ENCODE results near the gene PDCD11. TPM values are rescaled to one million over a fixed set of nuclear protein-coding genes. Genes with fewer than 3 reads are reported as not detected.

Gene PDCD11
- total RNA-seq, 1 experiment from 2014 or later = 17.3 TPM

GRCh38 chr10:103445767-103446567, 49.5 kb downstream of the PDCD11 start:
- no peak for DNase-seq (ENCODE audit: low read depth)

GRCh38 chr10:103447187-103447586, 50.8 kb downstream of the PDCD11 start:
- DNase-seq (ENCODE audit: low read depth) = no peak
- in situ Hi-C loops (cut with HindIII; ENCODE audit: low pct_unique_long_range_greater_than_20kb, low sequenced_read_pairs) = no loop called here

More at GRCh38 chr10:103445767-103446567, 49.5 kb downstream of the PDCD11 start:
- in situ Hi-C loops (cut with HindIII; ENCODE audit: low pct_unique_long_range_greater_than_20kb, low sequenced_read_pairs) = no loop called here

GRCh38 chr10:103448746-103449145, 52.3 kb downstream of the PDCD11 start:
- in situ Hi-C loops (cut with HindIII; ENCODE audit: low pct_unique_long_range_greater_than_20kb, low sequenced_read_pairs) = no loop called here
- no peak for DNase-seq (ENCODE audit: low read depth)

- in situ Hi-C loops (cut with HindIII; ENCODE audit: low pct_unique_long_range_greater_than_20kb, low sequenced_read_pairs) = no loop called here
- no peak for DNase-seq (ENCODE audit: low read depth)
Observed at GRCh38 chr10:103449208-103450144, 53.0 kb downstream of the PDCD11 start.

GRCh38 chr10:103450201-103450695, 53.8 kb downstream of the PDCD11 start:
- in situ Hi-C loops (cut with HindIII; ENCODE audit: low pct_unique_long_range_greater_than_20kb, low sequenced_read_pairs) = no loop called here
- no peak for DNase-seq (ENCODE audit: low read depth)

GRCh38 chr10:103451091-103451813, 54.8 kb downstream of the PDCD11 start:
- DNase-seq (ENCODE audit: low read depth) = no peak
- in situ Hi-C loops (cut with HindIII; ENCODE audit: low pct_unique_long_range_greater_than_20kb, low sequenced_read_pairs) = no loop called here

- in situ Hi-C loops (cut with HindIII; ENCODE audit: low pct_unique_long_range_greater_than_20kb, low sequenced_read_pairs) = no loop called here
- peak; percentile 12 for DNase-seq (ENCODE audit: low read depth)
Observed at GRCh38 chr10:103451831-103452505, 55.5 kb downstream of the PDCD11 start, which contains the start of gene CALHM2. Gene CALHM2 (minus strand): TSS chr10:103452370. CDS start chr10:103449941, 2,429 bp downstream.

- in situ Hi-C loops (cut with HindIII; ENCODE audit: low pct_unique_long_range_greater_than_20kb, low sequenced_read_pairs) = no loop called here
- no peak for DNase-seq (ENCODE audit: low read depth)
Observed at GRCh38 chr10:103452506-103453230, 56.2 kb downstream of the PDCD11 start.

GRCh38 chr10:103454026-103454425, 57.6 kb downstream of the PDCD11 start:
- in situ Hi-C loops (cut with HindIII; ENCODE audit: low pct_unique_long_range_greater_than_20kb, low sequenced_read_pairs) = no loop called here
- DNase-seq (ENCODE audit: low read depth) = no peak

- no peak for DNase-seq (ENCODE audit: low read depth)
- in situ Hi-C loops (cut with HindIII; ENCODE audit: low pct_unique_long_range_greater_than_20kb, low sequenced_read_pairs) = no loop called here
Observed at GRCh38 chr10:103455235-103455634, 58.8 kb downstream of the PDCD11 start.

- in situ Hi-C loops (cut with HindIII; ENCODE audit: low pct_unique_long_range_greater_than_20kb, low sequenced_read_pairs) = no loop called here
- no peak for DNase-seq (ENCODE audit: low read depth)
Observed at GRCh38 chr10:103456074-103456660, 59.7 kb downstream of the PDCD11 start.

GRCh38 chr10:103457176-103457712, 60.8 kb downstream of the PDCD11 start:
- DNase-seq (ENCODE audit: low read depth) = no peak
- in situ Hi-C loops (cut with HindIII; ENCODE audit: low pct_unique_long_range_greater_than_20kb, low sequenced_read_pairs) = no loop called here

GRCh38 chr10:103457896-103458583, 61.6 kb downstream of the PDCD11 start:
- in situ Hi-C loops (cut with HindIII; ENCODE audit: low pct_unique_long_range_greater_than_20kb, low sequenced_read_pairs) = no loop called here
- no peak for DNase-seq (ENCODE audit: low read depth)

- in situ Hi-C loops (cut with HindIII; ENCODE audit: low pct_unique_long_range_greater_than_20kb, low sequenced_read_pairs) = no loop called here
- DNase-seq (ENCODE audit: low read depth) = no peak
Observed at GRCh38 chr10:103458720-103459119, 62.3 kb downstream of the PDCD11 start, which contains the start of gene CALHM1. Gene CALHM1 (minus strand): TSS chr10:103458900. CDS start chr10:103458751, 149 bp downstream.

- no peak for DNase-seq (ENCODE audit: low read depth)
- in situ Hi-C loops (cut with HindIII; ENCODE audit: low pct_unique_long_range_greater_than_20kb, low sequenced_read_pairs) = no loop called here
Observed at GRCh38 chr10:103459615-103460014, 63.2 kb downstream of the PDCD11 start.

GRCh38 chr10:103463499-103463898, 67.1 kb downstream of the PDCD11 start:
- DNase-seq (ENCODE audit: low read depth) = peak; percentile 68
- in situ Hi-C loops (cut with HindIII; ENCODE audit: low pct_unique_long_range_greater_than_20kb, low sequenced_read_pairs) = no loop called here
